HPDE6-E6E7 (cell line): ENCODE results near the gene DEPDC4.
A peak's percentile ranks its signal among the peaks of the same experiment; 100 is the strongest.
"Not testable (repeated sequence)": the region's sequence is repeated elsewhere in the genome, so short reads cannot be mapped to it uniquely, and the experiment has no call there.

Experiments used
- DNase-seq: peaks from one replicate; pipeline ENCODE4 v3.0.0; 2011; ENCODE audit warnings: missing footprints; ENCODE audit errors: extremely low spot score

The DEPDC4 gene

GRCh38 chr12:100266835-100267602 is at the start of gene DEPDC4, which contains the start of gene SCYL2:
Gene DEPDC4 (minus strand): TSS chr12:100267079. CDS start chr12:100267076, 3 bp downstream.
Gene SCYL2 (plus strand): TSS chr12:100267177. CDS start chr12:100282971, 15,794 bp downstream.
- DNase-seq, result peak; percentile 89

GRCh38 chr12:100311317-100311716 is 44.4 kb upstream of the DEPDC4 start:
- no peak for DNase-seq

GRCh38 chr12:100308138-100308537 is 41.3 kb upstream of the DEPDC4 start:
- not testable (repeated sequence) for DNase-seq

DNA sequence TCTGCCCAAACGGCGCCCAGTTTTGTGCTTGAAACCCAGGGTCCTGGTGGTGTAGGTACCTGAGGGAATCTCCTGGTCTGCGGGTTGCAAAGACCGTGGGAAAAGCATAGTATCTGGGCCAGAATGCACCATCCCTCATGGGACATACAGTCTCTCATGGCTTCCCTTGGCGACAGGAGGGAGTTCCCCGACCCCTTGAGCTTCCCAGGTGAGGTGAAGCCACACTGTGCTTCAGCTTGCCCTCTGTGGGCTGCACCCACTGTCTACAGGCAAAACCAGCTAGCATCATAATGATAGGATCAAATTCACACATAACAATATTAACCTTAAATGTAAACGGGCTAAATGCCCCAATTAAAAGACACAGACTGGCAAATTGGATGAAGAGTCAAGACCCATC is 37.5 kb upstream of the DEPDC4 start:
- not testable (repeated sequence) for DNase-seq

GRCh38 chr12:100303831-100304230 is 37.0 kb upstream of the DEPDC4 start:
- DNase-seq, result no peak

DNA sequence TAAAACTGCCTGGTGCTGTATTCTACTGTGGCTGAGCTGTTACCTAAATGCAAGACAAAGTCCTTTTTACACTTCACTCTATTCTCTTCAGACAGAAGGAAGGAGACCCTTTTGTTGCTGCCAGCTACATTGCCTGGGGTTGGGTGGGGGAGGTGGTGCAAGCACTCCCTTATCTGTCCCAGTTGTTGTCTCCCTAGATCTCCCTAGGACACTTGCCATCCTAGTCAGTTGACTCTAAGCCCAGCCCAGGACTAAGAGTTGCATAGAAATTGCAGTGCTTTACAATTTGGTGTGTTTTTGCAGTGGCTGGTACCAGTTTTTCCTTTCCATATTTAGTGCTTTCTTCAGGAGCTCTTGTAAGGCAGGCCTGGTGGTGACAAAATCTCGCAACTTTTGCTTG is 35.2 kb upstream of the DEPDC4 start:
- no peak for DNase-seq

- DNase-seq, result no peak
Observed at GRCh38 chr12:100295764-100296555, 29.1 kb upstream of the DEPDC4 start.

DNA sequence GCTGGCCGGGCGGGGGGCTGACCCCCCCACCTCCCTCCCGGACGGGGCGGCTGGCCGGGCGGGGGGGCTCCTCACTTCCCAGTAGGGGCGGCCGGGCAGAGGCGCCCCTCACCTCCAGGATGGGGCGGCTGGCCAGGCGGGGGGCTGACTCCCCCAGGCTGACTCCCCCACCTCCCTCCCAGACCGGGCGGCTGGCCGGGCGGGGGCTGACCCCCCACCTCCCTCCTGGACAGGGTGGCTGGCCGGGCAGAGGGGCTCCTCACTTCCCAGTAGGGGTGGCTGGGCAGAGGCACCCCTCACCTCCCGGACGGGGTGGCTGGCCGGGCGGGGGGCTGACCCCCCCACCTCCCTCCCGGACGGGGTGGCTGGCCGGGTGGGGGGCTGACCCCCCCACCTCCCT is 27.5 kb upstream of the DEPDC4 start:
- not testable (repeated sequence) for DNase-seq

DNA sequence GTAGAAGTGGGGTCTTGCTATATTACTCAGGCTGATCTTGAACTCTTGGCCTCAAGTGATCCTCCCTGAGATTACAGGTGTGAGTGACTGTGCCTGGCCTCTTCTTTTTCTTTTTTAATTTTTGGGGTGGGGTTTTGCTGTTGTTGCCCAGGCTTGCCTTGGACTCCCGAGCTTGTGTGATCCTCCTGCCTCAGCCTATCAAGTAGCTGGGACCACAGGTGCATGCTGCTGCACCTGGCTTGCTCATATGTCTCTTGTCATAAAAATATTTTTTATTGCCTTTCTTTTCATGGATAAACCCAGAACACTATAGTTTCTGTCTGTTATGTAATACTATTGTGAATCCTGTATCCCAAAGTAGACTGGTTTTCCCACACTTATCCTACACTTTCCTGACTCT is 26.1 kb upstream of the DEPDC4 start:
- no peak for DNase-seq

- DNase-seq, result no peak
Observed at GRCh38 chr12:100290016-100290415, 23.1 kb upstream of the DEPDC4 start.

- DNase-seq, result no peak
Observed at GRCh38 chr12:100289038-100289437, 22.2 kb upstream of the DEPDC4 start.

- not testable (repeated sequence) for DNase-seq
Observed at GRCh38 chr12:100284556-100284955, 17.7 kb upstream of the DEPDC4 start.

DNA sequence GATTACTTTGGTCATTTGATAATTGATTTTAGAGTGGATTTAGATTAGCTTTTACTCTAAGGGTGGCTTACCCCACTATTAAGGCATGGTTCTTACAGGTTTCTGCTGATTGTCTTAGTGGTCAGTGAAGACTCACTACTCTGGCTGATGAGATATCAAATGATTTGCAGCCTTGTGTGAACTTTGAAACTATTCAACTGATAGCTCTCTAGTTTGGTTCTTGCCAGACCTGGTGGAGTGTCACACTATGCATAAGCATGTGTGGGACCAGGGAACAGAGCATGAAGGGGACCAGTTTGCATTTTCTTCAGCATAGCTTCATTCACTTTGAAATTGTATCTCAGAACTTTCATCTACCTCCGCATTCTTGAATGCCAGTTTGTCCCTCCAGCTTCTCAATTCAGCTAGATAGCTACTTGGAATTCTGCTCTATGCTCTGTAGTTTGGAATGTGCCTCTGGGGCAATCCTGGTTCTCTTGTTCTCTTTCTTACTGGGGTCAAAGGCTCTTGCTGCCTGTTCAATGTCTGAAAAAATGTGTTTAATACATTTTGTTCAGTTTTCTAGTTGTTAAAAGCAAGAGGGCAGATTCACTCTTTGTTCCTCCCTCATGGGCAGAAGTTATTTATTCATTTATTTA is 12.8 kb upstream of the DEPDC4 start:
- no peak for DNase-seq

- DNase-seq, result no peak
Observed at GRCh38 chr12:100279159-100279558, 12.3 kb upstream of the DEPDC4 start.

GRCh38 chr12:100274291-100274690 is 7.4 kb upstream of the DEPDC4 start:
- DNase-seq, result no peak

DNA sequence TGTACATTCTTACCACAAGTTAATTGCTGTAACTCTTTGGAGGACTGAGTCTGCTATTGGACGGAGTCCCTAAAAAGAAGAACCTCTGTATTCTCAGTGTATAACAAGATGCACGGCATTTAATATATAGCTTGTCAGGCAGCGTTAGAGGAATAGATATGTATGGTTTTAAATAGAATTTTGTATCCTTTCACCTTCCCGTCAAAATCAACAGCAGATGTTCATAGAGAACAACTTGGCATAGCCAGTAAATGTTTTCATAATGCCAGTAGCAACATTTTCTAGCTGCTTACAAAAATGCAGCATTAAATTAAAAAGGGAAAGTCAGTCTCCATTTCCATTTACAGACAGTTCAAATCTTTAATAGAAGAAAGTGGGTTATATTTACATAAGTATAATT is 6.9 kb upstream of the DEPDC4 start:
- no peak for DNase-seq

DNA sequence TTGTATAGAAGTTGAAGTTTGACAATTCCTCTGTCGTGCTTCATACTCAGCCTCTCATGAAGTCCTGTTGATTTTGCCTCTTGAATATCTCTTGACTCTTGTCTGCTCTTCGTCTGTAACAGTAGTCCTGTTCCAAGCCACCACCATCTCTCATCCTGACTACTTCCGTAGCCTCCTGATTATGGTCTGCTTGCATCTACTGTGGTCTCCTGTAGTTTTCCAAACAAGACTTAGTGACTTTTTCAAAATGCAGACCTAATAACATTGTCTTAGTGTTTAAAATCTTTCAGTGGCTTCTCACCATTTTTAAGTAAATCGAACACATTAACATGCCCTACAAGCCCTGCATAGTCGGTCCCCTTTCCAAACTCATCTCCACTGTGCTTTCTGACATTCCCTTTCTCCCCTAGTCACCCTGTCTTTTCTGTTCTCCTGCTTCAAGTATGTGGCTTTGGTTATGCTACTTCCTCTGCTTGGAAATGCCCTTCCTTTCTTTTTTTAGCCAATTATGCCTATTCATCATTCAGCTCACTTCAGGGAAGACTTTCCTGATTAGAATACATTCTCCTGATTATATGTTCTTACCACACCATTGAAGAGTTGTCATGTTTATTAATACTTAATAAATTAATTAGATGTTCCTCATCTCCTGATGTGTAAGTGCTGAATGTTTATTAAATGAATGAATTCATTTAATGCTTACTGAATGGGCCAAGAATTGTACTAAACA is 2.1 kb upstream of the DEPDC4 start:
- DNase-seq, result no peak

GRCh38 chr12:100267603-100268281 is 863 bp upstream of the DEPDC4 start:
- no peak for DNase-seq

DNA sequence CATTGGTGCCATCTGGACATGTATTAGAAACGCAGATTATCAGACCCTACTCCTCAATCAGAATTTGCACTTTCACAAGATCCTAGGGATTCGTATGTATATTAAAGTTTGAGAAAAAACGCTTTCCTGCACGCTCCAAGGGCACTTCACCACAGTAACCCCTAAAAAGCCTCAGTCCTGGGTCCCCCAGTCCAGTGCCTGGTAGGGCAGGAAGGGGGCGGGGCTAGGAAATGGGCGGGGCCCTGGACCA is 369 bp downstream of the DEPDC4 start:
- DNase-seq, result peak; percentile 90

- DNase-seq, result no peak
Observed at GRCh38 chr12:100265732-100266584, 921 bp downstream of the DEPDC4 start.
